ENCODE measurements around the gene PTPRN2. TPM values are rescaled to one million over a fixed set of nuclear protein-coding genes. Genes with fewer than 3 reads are reported as not detected.

PTPRN2 gene
- total RNA-seq, 1 experiment from 2014 or later = 1.1 TPM

DNA sequence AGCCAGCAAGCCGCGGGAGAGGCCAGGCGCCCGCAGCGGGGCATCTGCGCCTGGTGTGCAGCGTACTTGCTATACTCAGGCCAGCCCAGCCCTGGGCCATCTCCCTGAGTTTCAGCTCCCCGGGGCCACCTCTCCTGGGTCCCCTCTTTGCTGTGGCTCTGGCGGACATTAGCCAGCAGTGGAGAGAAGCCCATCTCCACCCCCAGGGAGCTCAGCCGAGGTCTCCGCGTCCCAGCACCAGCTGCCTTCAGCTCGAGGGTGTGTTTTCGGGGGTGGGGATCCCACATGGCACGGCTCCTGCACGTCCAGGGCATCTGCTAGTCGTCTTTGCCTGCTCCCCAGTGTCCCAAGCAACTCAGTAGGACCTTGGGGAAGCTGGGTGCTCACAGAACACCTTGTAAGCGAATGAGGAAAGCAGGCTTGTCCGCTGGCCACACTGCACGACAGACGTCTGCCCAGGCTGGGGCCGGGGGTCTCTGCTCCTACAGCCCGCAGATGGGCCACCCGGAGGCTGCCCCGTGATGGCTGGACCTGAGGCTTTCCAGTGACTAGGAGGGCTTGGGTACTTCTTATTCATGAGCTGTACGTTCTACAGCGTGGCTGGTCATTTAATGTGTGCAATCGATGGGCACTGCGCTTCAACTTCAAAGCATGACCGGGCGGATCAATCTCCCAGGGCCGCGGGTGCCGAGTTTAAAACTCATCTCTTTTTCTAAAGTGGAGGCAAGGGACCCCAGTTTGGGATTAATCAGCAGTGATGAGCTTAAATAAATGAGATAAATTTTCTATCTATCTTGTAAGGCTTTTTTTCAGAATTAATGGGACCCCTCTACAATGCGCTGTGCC is 795.2 kb downstream of the PTPRN2 start:
- Histone ChIP-seq H3K4me1 (ENCODE audit: control insufficient read depth, insufficient read depth, low read length) (no peaks in the 10 kb centered on the region; the same call in 1 of the 2 replicates), H3K27me3 (ENCODE audit: control insufficient read depth, insufficient read depth, low read length) (no peaks in the 10 kb centered on the region), H3K4me3 (ENCODE audit: low read depth in 2 of 2, low read length in 2 of 2) (no peak overlapping the region), H3K9me3 (ENCODE audit: control insufficient read depth, insufficient read depth, low read depth, low read length) (no peaks in the 10 kb centered on the region), H3K36me3 (ENCODE audit: control insufficient read depth, insufficient read depth, low read length) (no peaks in the 10 kb centered on the region), H3K27ac (ENCODE audit: low read length) (no peak overlapping the region)
- no TSS peak for BruUV-seq (replicated peaks)
- no peak for DNase-seq (ENCODE audit: low read depth, low spot score)
- in situ Hi-C loops (cut with HindIII; ENCODE audit: low pct_unique_long_range_greater_than_20kb, low sequenced_read_pairs) (no loop called here), intact Hi-C loops (cut with micrococcal nuclease; ENCODE audit: unreplicated experiment) (no loop called here)
- TF ChIP-seq, protein P1, sequence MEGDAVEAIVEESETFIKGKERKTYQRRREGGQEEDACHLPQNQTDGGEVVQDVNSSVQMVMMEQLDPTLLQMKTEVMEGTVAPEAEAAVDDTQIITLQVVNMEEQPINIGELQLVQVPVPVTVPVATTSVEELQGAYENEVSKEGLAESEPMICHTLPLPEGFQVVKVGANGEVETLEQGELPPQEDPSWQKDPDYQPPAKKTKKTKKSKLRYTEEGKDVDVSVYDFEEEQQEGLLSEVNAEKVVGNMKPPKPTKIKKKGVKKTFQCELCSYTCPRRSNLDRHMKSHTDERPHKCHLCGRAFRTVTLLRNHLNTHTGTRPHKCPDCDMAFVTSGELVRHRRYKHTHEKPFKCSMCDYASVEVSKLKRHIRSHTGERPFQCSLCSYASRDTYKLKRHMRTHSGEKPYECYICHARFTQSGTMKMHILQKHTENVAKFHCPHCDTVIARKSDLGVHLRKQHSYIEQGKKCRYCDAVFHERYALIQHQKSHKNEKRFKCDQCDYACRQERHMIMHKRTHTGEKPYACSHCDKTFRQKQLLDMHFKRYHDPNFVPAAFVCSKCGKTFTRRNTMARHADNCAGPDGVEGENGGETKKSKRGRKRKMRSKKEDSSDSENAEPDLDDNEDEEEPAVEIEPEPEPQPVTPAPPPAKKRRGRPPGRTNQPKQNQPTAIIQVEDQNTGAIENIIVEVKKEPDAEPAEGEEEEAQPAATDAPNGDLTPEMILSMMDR (IDR thresholded peaks at IDR 0.05) = no peak
- TF ChIP-seq POLR2AphosphoS5 (IDR thresholded peaks at IDR 0.05; ENCODE audit: low read depth, low read length) (no peak), SIN3A (IDR thresholded peaks at IDR 0.05; ENCODE audit: borderline replicate concordance, insufficient read depth, low read depth, low read length) (no peak), TCF7L2 (IDR thresholded peaks at IDR 0.05; ENCODE audit: low read depth, low read length) (no peak)
- TF ChIP-seq, protein P2, sequence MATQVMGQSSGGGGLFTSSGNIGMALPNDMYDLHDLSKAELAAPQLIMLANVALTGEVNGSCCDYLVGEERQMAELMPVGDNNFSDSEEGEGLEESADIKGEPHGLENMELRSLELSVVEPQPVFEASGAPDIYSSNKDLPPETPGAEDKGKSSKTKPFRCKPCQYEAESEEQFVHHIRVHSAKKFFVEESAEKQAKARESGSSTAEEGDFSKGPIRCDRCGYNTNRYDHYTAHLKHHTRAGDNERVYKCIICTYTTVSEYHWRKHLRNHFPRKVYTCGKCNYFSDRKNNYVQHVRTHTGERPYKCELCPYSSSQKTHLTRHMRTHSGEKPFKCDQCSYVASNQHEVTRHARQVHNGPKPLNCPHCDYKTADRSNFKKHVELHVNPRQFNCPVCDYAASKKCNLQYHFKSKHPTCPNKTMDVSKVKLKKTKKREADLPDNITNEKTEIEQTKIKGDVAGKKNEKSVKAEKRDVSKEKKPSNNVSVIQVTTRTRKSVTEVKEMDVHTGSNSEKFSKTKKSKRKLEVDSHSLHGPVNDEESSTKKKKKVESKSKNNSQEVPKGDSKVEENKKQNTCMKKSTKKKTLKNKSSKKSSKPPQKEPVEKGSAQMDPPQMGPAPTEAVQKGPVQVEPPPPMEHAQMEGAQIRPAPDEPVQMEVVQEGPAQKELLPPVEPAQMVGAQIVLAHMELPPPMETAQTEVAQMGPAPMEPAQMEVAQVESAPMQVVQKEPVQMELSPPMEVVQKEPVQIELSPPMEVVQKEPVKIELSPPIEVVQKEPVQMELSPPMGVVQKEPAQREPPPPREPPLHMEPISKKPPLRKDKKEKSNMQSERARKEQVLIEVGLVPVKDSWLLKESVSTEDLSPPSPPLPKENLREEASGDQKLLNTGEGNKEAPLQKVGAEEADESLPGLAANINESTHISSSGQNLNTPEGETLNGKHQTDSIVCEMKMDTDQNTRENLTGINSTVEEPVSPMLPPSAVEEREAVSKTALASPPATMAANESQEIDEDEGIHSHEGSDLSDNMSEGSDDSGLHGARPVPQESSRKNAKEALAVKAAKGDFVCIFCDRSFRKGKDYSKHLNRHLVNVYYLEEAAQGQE (IDR thresholded peaks at IDR 0.05; ENCODE audit: insufficient read depth in 1 of 2, low read depth in 2 of 2, low read length in 1 of 2) = no peak
- no peak for ATAC-seq
- ChIA-PET CTCF (interaction anchor here (0.6 kb wide), 1 partner anchor 150 kb away, joined by 3 read pairs; no protein-coding TSS in a partner anchor), POLR2A (interaction anchor here (0.6 kb wide), 1 partner anchor 8 kb away, joined by 3 read pairs; no protein-coding TSS in a partner anchor)

- CTCF ChIA-PET = interaction anchor here (0.6 kb wide), 1 partner anchor 149 kb away, joined by 3 read pairs; no protein-coding TSS in a partner anchor
- TF ChIP-seq TCF7L2 (IDR thresholded peaks at IDR 0.05; ENCODE audit: low read depth, low read length) = no peak
- TF ChIP-seq SIN3A (IDR thresholded peaks at IDR 0.05; ENCODE audit: borderline replicate concordance, insufficient read depth, low read depth, low read length) = no peak
- TF ChIP-seq, protein P1 (IDR thresholded peaks at IDR 0.05) = no peak
- TF ChIP-seq POLR2AphosphoS5 (IDR thresholded peaks at IDR 0.05; ENCODE audit: low read depth, low read length) = no peak
- TF ChIP-seq, protein P2 (IDR thresholded peaks at IDR 0.05; ENCODE audit: insufficient read depth in 1 of 2, low read depth in 2 of 2, low read length in 1 of 2) = no peak
- Histone ChIP-seq H3K36me3 (ENCODE audit: control insufficient read depth, insufficient read depth, low read length) (no peaks in the 10 kb centered on the region), H3K4me1 (ENCODE audit: control insufficient read depth, insufficient read depth, low read length) (no peaks in the 10 kb centered on the region; the same call in 1 of the 2 replicates), H3K27me3 (ENCODE audit: control insufficient read depth, insufficient read depth, low read length) (no peaks in the 10 kb centered on the region), H3K27ac (ENCODE audit: low read length) (no peak overlapping the region), H3K4me3 (ENCODE audit: low read depth in 2 of 2, low read length in 2 of 2) (no peak overlapping the region), H3K9me3 (ENCODE audit: control insufficient read depth, insufficient read depth, low read depth, low read length) (no peaks in the 10 kb centered on the region)
- no TSS peak for BruUV-seq (replicated peaks)
- DNase-seq (ENCODE audit: low read depth, low spot score) (no peak), ATAC-seq (no peak)
- intact Hi-C loops (cut with micrococcal nuclease; ENCODE audit: unreplicated experiment) = no loop called here
- in situ Hi-C loops (cut with HindIII; ENCODE audit: low pct_unique_long_range_greater_than_20kb, low sequenced_read_pairs) = no loop called here
- POLR2A ChIA-PET = no interaction called here
Observed at GRCh38 chr7:157791666-157792065, 796.0 kb downstream of the PTPRN2 start.
